GM12864 (cell line): ENCODE measurements around the gene SLC49A3.
"Not testable (repeated sequence)": the region's sequence is repeated elsewhere in the genome, so short reads cannot be mapped to it uniquely, and the experiment has no call there.

Source experiments
- DNase-seq: peaks from one replicate; pipeline ENCODE4 v3.0.0-alpha.2; 2011; ENCODE audit warnings: low read depth
- H3K4me3 ChIP-seq: 2 replicates; pipeline ENCODE4 v1.5.1; 2011; ENCODE audit warnings: mild to moderate bottlenecking, low read depth, low read length, control low read depth
- CTCF ChIP-seq: IDR thresholded peaks from 2 replicates; pipeline ENCODE4 v1.5.1; 2011; ENCODE audit warnings: low read depth, mild to moderate bottlenecking, moderate library complexity, low read length, control low read depth, inconsistent platforms; ENCODE audit errors: missing control alignments

Gene SLC49A3

DNA sequence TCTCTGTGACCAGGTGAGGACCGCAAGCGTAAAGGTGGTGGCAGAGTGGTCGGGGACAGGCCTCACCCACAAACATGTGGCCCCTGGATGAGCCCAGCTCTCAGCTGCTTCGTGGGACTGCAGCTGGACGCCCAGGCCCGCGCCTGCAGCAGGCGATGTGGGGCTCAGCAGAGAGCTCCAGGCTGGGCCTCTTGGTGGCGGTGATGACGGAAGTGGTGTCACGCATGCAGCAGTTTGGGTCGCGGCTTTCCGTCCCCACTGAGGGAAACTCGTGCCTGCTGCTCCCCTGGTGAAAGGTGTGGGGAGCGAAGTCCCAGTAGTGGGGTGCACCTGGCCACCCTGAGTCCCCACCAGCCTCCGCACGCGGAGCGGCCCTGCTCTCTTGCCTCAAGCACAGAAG, 43.5 kb upstream of the SLC49A3 start:
- TF ChIP-seq CTCF = no peak
- H3K4me3 ChIP-seq = no peak overlapping the region
- no peak for DNase-seq

DNA sequence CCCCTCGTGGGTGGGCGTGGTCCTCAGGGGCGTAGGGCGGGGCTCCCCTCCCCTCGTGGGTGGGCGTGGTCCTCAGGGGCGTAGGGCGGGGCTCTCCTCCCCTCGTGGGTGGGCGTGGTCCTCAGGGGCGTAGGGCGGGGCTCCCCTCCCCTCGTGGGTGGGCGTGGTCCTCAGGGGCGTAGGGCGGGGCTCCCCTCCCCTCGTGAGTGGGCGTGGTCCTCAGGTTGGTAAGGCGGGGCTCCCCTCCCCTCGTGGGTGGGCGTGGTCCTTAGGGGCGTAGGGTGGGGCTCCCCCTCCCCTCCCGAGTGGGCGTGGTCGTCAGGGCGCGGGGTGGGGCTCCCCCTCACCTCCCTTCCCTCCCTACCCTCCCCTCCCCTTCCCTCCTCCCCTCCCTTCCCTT, 43.0 kb upstream of the SLC49A3 start:
- not testable (repeated sequence) for DNase-seq, H3K4me3 ChIP-seq

DNA sequence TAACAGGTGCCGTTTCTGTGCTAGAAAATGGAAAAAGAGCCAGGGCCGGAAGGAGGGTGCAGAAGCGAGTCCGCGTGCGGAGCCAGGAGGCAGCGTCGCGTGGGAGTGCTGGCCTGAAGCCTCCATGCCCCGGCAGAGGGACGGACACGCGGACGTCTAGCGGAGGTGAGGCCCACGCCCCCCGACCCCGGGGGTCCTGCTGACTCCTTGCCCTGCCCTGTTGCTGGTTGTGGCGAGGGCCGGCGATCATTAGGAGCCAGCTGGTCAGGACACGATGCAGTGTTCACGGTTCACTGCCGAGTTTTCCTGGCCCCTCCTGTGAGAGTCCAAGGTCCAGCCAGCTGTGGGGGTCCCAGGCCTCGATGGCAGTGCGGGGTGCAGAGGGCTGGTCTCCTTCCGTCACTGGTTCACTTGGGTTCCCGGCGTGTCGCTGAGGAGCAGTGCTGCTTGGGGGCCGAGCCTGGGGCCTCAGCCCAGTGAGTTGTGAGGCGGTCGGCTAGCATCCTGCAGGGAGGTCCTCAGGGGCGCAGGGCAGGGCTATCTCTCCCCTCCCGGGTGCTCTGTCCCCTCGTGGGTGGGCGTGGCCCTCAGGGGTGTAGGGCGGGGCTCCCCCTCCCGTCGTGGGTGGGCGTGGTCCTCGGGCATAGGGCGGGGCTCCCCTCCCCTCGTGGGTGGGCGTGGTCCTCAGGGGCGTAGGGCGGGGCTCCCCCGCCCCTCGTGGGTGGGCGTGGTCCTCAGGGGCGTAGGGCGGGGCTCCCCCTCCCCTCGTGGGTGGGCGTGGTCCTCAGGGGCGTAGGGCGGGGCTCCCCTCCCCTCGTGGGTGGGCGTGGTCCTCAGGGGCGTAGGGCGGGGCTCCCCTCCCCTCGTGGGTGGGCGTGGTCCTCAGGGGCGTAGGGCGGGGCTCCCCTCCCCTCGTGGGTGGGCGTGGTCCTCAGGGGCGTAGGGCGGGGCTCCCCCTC, 42.3 kb upstream of the SLC49A3 start:
- H3K4me3 ChIP-seq, DNase-seq: not testable (repeated sequence)

- no peak for TF ChIP-seq CTCF
- DNase-seq = no peak
- no peak overlapping the region for H3K4me3 ChIP-seq
Observed at GRCh38 chr4:730511-730910, 41.6 kb upstream of the SLC49A3 start.

GRCh38 chr4:729336-730315, 40.7 kb upstream of the SLC49A3 start:
- no peak overlapping the region for H3K4me3 ChIP-seq
- no peak for DNase-seq
- no peak for TF ChIP-seq CTCF

- no peak for DNase-seq
- H3K4me3 ChIP-seq = no peak overlapping the region
- TF ChIP-seq CTCF = no peak
Observed at GRCh38 chr4:727576-727975, 38.6 kb upstream of the SLC49A3 start.

GRCh38 chr4:726838-727237, 37.9 kb upstream of the SLC49A3 start:
- no peak for DNase-seq
- H3K4me3 ChIP-seq = no peak overlapping the region
- no peak for TF ChIP-seq CTCF
